Nucleus accumbens (tissue), 56 donors: ENCODE data around the gene CFAP47.
A peak's percentile ranks its signal among the peaks of the same experiment; 100 is the strongest.
"Not testable (repeated sequence)": the region's sequence is repeated elsewhere in the genome, so short reads cannot be mapped to it uniquely, and the experiment has no call there.

Source experiments
- DNase-seq, 56 donors: peaks; one replicate each; lab custom pipeline; 2025; lab: John Stamatoyannopoulos, UW

Gene CFAP47, protein sequence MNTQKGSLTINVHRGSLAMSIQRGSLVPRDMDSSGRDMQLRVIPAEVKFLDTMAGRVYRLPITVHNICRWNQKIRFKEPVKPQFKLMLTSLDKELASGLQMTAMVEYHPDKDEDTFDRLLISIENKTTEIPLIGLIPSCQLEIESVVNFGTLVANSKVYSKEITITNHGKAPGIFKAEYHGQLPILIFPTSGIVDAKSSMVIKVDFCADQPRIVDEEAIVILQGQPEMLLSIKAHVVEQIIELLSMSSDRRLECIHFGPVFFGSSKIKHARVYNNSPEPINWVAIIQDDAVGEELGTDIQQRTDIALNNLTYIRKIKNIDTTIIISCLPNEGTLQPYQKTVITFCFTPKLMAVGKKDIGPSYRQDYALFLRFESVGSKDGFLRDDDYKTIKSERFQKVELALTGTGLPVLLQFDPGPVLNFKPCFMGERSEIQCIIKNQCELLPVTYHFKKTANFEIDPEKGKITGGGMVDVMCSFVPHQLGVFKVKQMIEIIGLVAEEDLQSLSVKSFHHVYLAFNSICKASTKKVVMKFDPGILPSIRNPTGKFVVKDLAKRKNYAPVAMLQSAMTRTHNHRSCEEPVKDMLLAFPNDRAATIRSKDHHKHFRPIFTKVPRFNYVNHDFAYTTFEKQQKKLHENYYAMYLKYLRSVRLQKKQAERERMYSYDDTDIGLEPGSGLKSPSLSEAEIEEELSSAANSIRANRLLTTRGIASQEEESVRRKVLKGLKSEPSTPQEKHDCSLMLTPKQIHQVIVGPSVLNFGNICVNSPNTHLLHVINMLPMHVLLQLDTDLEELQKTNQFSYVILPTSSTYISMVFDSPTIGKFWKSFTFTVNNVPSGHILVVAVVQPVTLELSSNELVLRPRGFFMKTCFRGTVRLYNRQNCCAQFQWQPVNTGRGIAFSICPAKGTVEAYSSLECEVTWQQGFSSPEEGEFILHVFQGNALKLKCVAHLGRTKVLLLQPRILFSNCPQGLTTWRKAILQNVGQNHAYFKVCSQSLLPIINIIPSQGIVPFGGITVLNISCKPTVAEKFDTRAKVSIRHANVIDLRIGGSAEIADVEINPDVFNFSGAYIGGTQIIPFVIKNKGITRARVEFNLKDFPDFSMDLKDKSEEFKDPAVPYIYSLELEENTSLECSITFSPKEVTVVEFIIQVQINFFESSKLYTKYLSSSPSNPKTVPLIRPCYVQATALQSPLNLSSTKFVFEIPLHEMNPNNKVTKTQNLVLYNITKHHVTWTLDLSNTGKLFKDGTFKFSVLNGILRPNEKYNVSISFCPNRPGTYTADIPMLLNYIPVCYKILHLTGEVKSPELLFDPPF (N-terminal part only)

DNA sequence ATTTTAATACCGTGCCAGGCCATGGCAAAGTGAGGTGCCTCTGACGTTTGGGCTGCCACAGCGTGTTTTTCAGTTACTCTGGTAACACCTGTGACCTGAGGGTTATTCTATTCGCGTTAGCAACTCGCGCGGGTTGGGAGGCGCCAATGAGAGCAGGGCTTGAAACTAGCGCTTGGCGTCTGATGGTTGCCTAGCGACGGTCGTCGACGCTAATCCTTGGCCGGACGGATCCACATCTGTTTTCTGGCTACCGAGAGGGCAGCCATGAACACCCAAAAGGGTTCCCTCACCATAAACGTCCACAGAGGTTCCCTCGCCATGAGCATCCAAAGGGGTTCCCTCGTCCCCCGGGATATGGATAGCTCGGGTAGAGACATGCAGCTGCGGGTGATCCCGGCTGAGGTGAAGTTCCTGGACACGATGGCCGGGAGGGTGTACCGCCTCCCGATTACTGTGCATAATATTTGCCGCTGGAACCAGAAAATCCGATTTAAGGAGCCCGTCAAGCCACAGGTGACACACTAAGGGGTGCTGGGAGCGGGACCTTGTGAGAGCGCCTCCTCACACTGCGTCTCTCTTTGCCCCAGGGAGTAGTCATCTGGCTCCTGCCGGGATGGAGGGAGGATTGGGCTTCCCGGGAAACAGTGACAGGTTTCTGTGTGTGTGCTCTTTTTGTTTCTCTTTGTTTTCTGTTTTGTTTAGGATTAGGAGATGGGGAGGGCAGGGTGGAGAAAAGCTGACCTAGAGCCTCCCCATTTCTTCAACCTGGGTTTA lies at the start of gene CFAP47:
Gene CFAP47 (plus strand): TSS at position 199 of the 774 bp plus-strand sequence. CDS start 66 bp downstream, at position 265.
- DNase-seq, result peak in 48 of 56 donors; percentile 0 to 79 (median 16)

DNA sequence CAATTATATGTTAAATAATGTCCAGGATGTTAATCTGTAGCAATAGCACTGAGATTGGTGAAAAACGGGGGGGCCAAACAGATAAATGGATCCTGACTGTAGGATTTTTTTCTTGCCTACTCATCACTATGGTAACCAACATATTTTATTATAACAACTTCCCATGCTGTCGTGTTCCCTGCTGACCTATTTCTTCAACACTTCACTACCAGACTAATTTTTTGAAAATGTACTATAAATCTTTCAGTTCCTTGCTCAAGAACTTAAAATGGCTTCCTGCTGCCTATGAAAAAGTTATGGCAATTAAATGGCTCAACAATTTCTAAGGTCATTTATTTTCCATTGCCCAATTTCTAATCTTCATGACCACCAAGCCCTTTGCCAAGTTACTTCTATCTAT lies 38.9 kb upstream of the CFAP47 start:
- DNase-seq, result no peak

DNA sequence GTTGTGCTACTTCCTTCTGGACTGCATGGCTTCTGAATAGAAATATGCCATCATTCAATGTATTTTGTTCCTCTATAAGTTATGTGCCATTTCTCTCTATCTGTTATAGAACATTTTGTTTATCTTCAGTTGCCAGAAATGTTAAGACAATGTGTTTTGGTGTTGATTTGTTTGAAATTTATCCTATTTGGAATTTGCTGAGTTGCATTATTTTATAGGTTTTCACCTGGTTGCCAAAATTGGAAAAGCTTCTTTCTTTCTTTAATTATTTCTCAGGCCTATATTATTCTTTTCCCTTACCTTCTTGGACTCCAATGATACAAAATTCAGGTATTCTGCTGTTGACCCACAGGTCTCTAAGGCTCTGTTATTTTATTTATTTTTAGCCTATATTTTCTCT lies 33.4 kb upstream of the CFAP47 start:
- no peak for DNase-seq

DNA sequence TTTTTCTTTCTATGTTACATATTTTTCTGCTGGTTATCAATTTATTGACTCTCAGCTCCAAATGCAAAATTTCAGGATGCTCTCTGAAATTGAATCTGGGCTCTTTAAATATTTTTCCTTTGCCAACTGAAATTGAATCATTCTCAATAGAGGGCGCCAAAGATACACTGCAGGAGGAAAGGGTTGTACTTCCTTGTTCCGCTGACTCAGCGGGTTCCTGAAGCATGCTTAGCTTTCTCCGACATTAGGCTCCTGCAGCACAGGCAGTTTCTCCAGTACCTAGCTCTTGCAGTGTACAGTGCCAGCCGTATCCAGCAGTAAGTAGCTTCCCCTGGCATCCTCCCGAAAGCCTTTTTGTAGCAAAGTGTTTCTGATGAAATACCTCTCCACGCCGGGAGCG lies 28.8 kb upstream of the CFAP47 start:
- DNase-seq, result peak in 16 of 56 donors; percentile 0 to 26 (median 1)

DNA sequence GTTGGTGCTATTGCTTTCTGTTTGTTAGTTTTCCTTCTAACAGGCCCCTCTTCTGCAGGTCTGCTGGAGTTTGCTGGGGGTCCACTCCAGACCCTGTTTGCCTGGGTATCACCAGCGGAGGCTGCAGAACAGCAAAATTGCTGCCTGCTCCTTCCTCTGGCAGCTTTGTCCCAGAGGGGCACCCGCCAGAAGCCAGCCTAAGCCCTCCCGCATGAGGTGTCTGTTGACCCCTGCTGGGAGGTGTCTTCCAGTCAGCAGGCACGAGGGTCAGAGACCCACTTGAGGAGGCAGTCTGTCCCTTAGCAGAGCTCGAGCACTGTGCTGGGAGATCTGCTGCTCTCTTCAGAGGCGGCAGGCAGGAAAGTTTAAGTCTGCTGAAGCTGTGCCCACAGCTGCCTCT lies 67.3 kb downstream of the CFAP47 start:
- DNase-seq, result not testable (repeated sequence)

DNA sequence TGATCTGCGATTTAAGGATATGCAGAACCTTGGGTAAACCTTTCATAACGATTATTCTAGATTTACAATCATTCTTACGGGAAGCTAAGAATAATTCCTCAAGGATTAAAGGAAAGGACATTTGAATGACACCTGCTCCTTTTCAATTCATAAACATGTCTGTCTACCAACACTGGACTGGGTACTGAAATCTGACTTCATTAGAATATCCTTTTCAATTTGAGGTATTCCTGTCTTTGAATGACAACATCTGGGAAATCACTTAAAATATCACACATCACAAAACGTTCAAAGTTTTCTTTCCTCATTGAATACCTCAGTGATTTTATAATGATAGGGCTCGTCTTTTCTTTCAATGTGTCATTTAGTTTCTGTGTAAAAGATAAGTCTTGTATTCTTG lies 87.7 kb downstream of the CFAP47 start:
- DNase-seq, result no peak

DNA sequence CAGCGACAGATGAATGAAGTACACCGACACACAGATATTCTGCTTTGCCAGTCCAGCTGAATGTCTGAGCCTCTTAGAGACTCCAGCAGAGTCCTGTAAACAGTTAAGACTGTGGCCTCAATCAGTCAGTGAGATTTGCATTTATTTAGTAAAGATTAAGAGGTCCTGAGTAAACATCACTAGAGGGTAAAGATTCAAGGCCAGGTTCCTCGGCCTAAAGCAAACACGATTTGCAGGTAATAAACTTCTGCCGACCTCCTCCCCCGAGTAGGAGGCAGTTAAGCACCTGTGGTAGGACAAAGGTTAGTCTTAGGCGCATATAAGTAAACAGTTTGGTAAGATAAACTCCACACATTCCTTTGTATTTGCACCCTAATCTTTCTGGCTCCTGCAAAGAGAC lies 99.6 kb downstream of the CFAP47 start:
- no peak for DNase-seq

DNA sequence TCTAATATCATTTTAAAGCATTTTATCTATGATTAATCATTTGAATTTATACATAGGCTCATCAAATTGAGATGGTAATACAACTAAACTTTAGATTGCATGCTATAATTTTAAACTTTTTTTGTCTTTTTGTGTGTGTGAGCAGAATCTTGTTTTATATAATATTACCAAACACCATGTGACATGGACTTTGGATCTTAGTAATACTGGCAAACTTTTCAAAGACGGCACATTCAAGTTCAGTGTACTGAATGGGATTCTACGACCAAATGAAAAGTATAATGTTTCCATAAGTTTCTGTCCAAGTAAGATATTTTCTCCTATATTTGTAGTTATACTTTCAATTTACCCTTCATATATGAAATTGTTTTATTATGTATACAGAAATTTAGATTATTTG lies 116.0 kb downstream of the CFAP47 start:
- DNase-seq, result no peak

DNA sequence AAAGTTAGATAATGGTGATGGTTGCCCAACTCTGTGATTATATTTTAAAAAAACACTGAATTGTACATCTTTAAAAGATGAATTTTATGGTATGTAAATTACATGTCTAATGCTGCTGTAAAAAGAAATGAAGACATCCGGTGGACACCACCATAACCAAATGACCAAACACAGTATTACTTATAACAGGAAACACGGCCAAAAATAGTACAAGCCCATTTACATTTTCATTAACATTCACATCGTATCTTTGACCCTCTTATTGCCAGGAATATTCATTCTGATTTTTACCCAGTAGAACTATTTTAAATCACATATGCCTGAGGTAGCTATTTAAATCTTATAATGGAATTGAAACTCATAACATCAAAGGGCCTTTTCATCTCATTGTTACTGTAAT lies 143.2 kb downstream of the CFAP47 start:
- no peak for DNase-seq

DNA sequence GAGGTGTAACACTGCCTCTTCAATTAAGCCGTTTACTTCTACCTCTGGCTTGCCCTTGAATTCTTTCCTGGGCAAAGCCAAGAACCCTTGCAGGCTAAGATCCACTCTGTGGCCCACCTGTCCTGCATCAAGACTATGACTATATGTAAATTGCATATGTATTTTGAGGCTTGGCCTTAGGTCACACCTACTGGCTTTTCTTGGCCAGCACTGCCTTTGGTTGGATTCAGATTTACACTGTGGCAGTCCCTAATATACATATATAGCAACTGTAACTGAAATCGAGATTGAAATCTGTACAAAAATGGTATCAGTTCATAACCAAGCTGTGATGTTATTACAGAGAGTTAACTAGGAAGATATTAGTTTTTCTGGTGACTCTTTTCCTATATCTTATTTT lies 151.5 kb downstream of the CFAP47 start:
- DNase-seq, result no peak

DNA sequence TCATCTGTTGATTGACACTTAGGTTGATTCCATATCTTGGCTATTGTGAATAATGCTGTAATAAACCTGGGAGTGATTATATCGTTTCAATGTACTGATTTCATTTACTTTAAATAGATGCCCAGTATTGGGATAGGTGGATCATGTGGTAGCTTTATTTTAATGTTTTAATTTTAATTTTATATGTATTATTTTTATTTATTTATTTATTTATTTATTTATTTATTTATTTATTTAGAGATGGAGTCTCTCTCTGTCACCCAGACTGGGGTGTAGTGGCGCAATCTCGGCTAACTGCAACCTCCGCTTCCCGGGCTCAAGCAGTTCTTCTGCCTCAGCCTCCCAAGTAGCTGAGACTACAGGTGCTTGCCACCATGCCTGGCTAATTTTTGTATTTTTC lies 155.5 kb downstream of the CFAP47 start:
- DNase-seq, result not testable (repeated sequence)

DNA sequence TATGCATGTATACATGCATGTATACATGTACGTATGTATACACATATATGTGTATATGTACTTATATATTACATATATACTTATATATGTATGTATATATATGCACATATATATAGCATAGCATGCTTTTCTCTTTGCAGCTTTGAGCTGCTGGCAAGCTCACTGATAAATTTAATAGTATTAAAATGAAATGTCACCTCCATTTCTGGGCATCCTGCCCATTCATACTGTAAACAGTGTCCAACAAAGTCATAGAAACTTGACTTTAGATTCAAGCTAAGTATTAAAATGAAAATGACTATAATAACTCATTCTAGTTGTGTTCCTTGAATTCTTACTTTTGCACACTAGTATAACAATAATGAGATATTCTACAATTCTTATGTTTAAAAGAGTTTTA lies 163.7 kb downstream of the CFAP47 start:
- no peak for DNase-seq

DNA sequence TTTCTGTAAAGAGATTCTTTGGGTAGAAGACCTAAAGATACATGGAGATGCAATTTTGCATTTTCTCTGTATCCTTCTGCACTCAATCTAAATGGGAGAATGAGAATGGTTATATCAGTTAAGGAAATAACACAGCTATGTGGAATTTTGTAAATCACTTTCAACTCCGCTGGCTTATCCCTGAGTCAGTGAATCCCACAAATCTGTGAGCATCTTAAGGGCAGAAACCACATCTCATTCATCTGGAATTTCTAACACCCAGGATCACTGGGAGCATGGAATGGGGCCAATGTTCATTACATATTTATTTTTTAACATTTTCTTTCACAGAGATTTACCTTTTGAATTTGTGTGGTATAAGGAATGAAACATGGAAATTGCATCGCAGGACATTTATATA lies 167.8 kb downstream of the CFAP47 start:
- DNase-seq, result no peak

DNA sequence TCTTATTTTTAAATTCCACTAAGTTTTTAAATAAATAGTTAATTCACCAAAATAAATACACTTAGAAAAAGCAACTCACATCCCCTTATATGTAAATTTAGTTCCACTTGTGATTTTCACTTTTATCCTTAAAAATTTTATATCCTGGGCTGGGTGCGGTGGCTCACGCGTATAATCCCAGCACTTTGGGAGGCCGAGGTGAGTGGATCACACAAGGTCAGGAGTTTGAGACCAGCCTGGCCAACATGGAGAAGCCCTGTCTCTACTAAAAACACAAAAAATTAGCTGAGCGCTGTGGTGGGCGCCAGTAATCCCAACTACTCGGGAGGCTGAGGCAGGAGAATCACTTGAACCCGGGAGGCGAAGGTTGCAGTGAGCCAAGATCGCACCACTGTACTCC lies 169.4 kb downstream of the CFAP47 start:
- not testable (repeated sequence) for DNase-seq

DNA sequence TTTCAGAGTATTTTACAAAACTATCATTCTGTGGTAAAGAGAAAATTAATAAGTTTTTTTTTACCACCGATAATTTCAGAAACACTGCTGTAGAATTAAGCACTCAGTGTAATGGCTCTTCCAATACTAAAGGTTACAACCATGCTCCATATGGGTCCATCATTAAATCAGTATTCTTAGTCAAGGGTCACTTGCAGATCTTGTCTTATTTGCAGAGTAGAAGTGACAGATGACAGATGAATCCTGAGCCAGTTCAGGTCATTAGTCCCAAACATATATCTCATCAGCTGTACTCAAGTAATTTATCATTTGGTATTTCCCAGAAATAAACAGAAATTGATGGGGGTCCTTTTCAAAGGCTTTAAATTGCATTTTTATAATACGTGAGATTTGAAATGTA lies 182.9 kb downstream of the CFAP47 start:
- no peak for DNase-seq

DNA sequence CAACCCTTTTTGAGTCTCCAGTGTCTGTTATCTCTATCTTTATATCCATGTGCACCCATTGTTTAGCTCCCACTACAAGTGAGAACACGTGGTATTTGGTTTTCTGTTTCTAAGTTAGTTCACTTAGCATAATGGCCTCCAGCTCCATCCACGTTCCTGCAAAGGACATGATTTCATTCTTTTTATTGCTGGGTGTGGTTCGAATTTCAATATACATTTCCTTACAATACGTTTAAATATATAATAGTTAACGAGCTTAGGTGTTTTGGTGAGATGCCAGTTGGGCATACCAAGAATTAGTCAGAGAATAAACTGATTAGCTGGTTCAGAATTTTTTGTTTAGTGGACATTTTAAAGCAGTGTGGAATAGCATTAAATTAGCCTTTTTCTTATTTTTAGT lies 196.7 kb downstream of the CFAP47 start:
- DNase-seq, result no peak

DNA sequence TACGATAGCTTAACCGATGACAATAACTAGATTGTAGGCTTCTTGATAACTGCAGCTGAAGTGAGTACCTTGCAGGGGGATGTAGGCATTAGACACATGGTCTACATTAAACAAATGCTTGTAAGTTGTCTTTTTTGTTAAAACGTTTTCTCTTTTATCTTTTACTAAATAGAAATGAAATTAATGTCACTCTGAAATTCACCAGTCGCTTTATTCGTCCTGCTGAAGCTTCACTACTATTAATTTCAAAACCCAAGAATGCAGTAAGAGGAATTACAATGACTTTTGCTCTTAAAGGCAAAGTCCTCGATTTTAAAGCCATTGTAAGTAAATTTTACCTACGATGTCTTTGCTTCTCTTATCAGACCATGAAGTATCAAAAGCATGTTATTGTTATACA lies 239.7 kb downstream of the CFAP47 start:
- no peak for DNase-seq

DNA sequence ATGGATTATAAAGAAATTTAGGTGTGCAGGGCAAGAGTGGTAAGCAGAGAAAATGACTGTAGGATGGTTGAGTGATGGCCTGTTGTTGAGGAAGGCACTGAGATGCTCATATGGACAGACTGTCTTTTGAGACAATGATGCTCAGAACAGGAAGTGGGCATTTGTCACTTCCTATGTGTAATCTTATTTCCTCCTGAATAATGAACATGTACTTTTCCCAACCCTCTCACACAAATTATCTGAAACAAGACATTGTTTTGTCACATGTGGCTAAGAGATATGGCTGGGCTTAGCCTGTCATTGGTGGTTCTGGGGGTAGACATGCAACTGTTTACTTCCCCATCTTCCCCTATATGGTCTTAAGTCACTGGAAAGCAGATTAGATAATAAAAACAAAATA lies 240.5 kb downstream of the CFAP47 start:
- no peak for DNase-seq

DNA sequence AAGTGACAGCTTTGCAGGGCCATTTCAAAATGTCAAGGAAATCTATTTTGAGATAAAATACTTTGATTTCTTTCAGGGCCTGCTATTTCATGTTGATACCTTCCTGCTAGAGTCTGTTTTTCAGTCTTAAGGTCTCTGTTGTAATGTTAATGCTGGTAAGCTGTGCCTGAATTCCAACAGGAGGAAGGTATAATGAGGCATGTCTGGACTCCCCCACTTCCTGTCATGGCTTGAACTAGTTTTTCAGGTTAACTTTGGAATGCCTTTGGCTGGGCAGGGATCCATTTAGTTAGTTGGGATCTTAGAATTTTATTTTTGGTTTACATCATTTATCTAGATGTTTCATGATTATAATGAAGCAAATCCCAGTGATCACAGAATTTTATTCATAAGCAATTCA lies 279.0 kb downstream of the CFAP47 start:
- DNase-seq, result no peak

DNA sequence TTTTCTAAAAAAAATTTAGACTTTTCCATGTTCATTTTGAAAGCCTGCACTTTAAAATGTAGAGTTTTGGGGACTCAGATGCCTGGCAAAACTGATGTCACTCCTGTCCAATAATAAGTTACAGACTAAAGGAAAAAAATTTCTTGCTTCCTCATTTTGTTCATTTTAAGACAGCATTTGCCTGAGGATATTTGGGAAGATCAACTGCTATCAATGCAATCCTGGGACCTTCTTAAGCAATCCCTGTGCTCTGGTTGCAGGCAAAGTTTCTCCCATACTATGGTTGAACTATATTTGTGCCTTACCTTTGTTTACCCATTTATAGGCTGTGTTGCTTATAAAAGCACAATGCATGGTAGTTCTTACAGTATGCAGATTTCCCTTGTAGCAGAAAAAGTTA lies 280.4 kb downstream of the CFAP47 start:
- DNase-seq, result no peak
